Heart right ventricle (tissue), 16 donors: Measurements from ENCODE around the gene PMEPA1. TPM values are rescaled to one million over a fixed set of nuclear protein-coding genes. Genes with fewer than 3 reads are reported as not detected.

Experiments used
- ATAC-seq, 8 donors: fragments of 200-7000 bp; cut with Tn5 transposase; one replicate each; pipeline ENCODE4 v1.9.1; 2020; ENCODE audit warnings: mild to moderate bottlenecking in 8 of 8, moderate library complexity in 8 of 8, moderate number of reproducible peaks in 1 of 8
- DNase-seq, 2 donors: peaks; one replicate each; pipeline ENCODE4 v3.0.0-alpha.2; 2020
- H3K27ac ChIP-seq, 10 donors: fragments of 200-600 bp; sonication (generic) in 2 of 10; one replicate each; pipeline versions ENCODE4 v1.5.0 to v1.8.0; 2020 to 2022; ENCODE audit warnings: mild to moderate bottlenecking in 3 of 10
- H3K27me3 ChIP-seq, 7 donors: fragments of 200-600 bp; one replicate each; pipeline ENCODE4 v1.8.0; 2021 to 2022; ENCODE audit warnings: mild to moderate bottlenecking in 2 of 7
- H3K36me3 ChIP-seq, 9 donors: fragments of 200-600 bp; sonication (generic) in 1 of 9; one replicate each; pipeline versions ENCODE4 v1.5.0 to v1.8.0; 2020 to 2022; ENCODE audit warnings: mild to moderate bottlenecking in 2 of 9
- H3K4me1 ChIP-seq, 9 donors: fragments of 200-600 bp; sonication (generic) in 1 of 9; one replicate each; pipeline versions ENCODE4 v1.5.0 to v1.8.0; 2020 to 2022; ENCODE audit warnings: mild to moderate bottlenecking in 4 of 9
- H3K4me3 ChIP-seq, 10 donors: fragments of 200-600 bp; sonication (generic) in 2 of 10; one replicate each; pipeline versions ENCODE4 v1.5.0 to v1.8.0; 2020 to 2022; ENCODE audit warnings: mild to moderate bottlenecking in 7 of 10, moderate library complexity in 2 of 10
- H3K9me3 ChIP-seq, 11 donors: fragments of 200-600 bp in 10 of 11; sonication (generic) in 2 of 11; one replicate each; pipeline versions ENCODE4 v1.5.0 to v1.8.0; 2013 to 2022; ENCODE audit warnings: mild to moderate bottlenecking in 2 of 11, control low read depth in 1 of 11, moderate library complexity in 1 of 11
- WGBS, 2 donors: extraction: QIAGEN DNeasy Blood & Tissue Kit; methylation state at CpG; one replicate each; pipeline ENCODE4 v1.1.7; 2013; ENCODE audit warnings: inconsistent platforms in 1 of 2; 5-methylcytosine and 5-hydroxymethylcytosine counted together
- intact Hi-C, 10 donors: fragments of 100-400 bp; cut with DNase I; formaldehyde crosslinking; loops; one replicate each; pipeline versions ENCODE4 v1.11.1 to v1.14.2; 2022
- polyA plus RNA-seq, 2 donors: library from polyadenylated mRNA; stranded (reverse); fragments of 200-250 nt; gene quantifications; one replicate each; pipeline ENCODE4 v1.2.3, GENCODE V29; 2013
- total RNA-seq, 10 donors: library from RNA; stranded (reverse); fragmentation: NEBNext Ultra II Directional in 3 of 10; extraction: Animal tissue kit (Norgen Biotek cat#: 25700) in 3 of 10; gene quantifications; one replicate each; pipeline versions ENCODE4 v1.2.1 to v1.2.4, GENCODE V29; 2021 to 2023
- TF ChIP-seq, protein P1 (sequence below), 9 donors: fragments of 200-600 bp; sonication (generic) in 2 of 9; IDR thresholded peaks; one replicate each; pipeline versions ENCODE4 v1.5.0 to v1.8.0; 2021 to 2022; ENCODE audit warnings: antibody characterized with exemption in 9 of 9, mild to moderate bottlenecking in 5 of 9, moderate library complexity in 1 of 9
- donor health status: Arrhythmogenic right ventricular cardiomyopathy.
- donor health status: ischemic (EF 13 %, LVEDD 7.1; RV severe dilation, severe dysfunction).
- donor health status: healthy with polysubstance abuse.
- donor health status: DM: no; HTN: yes; CAD: no.
- donor health status: DM: no; HTN: no; CAD: no.
- donor health status: ischemic (EF 25% LVEDD 6.9; RV normal size, moderate dysfunction).
- donor health status: ischemic (EF 25% LVEDD 5.7; RV mildly dilated, moderate dysfunction).
- donor health status: healthy.
- donor health status: DM: yes; HTN: yes; CAD: no.
- donor health status: Ischemic cardiomyopathy.
- donor health status: ischemic (EF 35%, LVEDD 5.7; RV mildly dilated, moderate dysfunction).
- donor health status: nonischemic (EF 11% LVEDD 7.7; RV severe dilation, severe dysfunction).
- donor health status: DM: yes; HTN: yes; CAD: no.
- donor health status: PGD.
- donor health status: ischemic (EF 29% LVEDD 5.4; RV normal size, mild dysfunction).
- donor health status: nonischemic (EF 23%, LVEDD 6.1; RV moderate dilation, normal function).

Gene PMEPA1
- total and polyA plus RNA-seq, 12 donors: 10.5 to 81.8 (median 30.4) TPM

DNA sequence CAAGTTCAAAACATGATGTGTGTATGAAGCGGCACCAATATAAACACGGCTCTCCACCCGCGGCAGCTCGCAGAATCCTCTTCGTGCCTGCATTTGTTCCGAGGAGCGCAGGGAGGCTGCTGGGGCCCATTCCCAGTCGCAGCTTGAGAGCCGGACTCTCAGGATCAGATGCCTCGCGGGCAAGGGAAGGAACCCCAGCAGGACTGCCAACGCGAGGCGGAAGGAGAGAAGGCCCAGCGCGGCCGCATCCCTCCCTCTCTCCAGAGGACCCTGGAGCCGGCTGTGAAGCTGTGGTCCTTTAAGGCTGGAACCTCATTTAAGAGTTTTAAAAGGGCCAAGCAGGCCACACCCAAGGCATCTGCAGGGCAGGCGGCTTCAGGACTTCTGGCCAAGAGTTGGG is 45.3 kb downstream of the PMEPA1 start:
- no peak for ATAC-seq
- no peak overlapping the region for H3K27ac ChIP-seq
- H3K4me1 ChIP-seq: peaks cover 0 to 33% (median 8%) of the 10 kb centered on the region in 9 donors
- DNase-seq: no peak
- 89 to 90% methylated on average over 20 of the region's 20 CpGs for WGBS, 2 donors
- no peak overlapping the region for H3K4me3 ChIP-seq
- intact Hi-C loops: no loop called here
- no peaks in the 10 kb centered on the region for H3K9me3 ChIP-seq
- peaks cover 0 to 7% (median 0%) of the 10 kb centered on the region in 9 donors for H3K36me3 ChIP-seq
- TF ChIP-seq, protein P1, sequence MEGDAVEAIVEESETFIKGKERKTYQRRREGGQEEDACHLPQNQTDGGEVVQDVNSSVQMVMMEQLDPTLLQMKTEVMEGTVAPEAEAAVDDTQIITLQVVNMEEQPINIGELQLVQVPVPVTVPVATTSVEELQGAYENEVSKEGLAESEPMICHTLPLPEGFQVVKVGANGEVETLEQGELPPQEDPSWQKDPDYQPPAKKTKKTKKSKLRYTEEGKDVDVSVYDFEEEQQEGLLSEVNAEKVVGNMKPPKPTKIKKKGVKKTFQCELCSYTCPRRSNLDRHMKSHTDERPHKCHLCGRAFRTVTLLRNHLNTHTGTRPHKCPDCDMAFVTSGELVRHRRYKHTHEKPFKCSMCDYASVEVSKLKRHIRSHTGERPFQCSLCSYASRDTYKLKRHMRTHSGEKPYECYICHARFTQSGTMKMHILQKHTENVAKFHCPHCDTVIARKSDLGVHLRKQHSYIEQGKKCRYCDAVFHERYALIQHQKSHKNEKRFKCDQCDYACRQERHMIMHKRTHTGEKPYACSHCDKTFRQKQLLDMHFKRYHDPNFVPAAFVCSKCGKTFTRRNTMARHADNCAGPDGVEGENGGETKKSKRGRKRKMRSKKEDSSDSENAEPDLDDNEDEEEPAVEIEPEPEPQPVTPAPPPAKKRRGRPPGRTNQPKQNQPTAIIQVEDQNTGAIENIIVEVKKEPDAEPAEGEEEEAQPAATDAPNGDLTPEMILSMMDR (IDR thresholded peaks at IDR 0.05): no peak
- no peaks in the 10 kb centered on the region for H3K27me3 ChIP-seq

GRCh38 chr20:57663681-57664451 is 45.9 kb downstream of the PMEPA1 start:
- Histone ChIP-seq H3K4me3 (no peak overlapping the region), H3K4me1 (peaks cover 0 to 33% (median 8%) of the 10 kb centered on the region in 9 donors), H3K27me3 (no peaks in the 10 kb centered on the region), H3K9me3 (no peaks in the 10 kb centered on the region), H3K27ac (no peak overlapping the region), H3K36me3 (peaks cover 0 to 13% (median 0%) of the 10 kb centered on the region in 9 donors)
- 93 to 97% methylated on average over 27 of the region's 27 CpGs for WGBS, 2 donors
- TF ChIP-seq, protein P1 (IDR thresholded peaks at IDR 0.05): no peak
- no peak for DNase-seq
- intact Hi-C loops: no loop called here
- no peak for ATAC-seq

- intact Hi-C loops: no loop called here
- Histone ChIP-seq H3K4me3 (no peak overlapping the region), H3K36me3 (peaks cover 0 to 19% (median 0%) of the 10 kb centered on the region in 9 donors), H3K27me3 (no peaks in the 10 kb centered on the region), H3K9me3 (no peaks in the 10 kb centered on the region), H3K27ac (no peak overlapping the region), H3K4me1 (peaks cover 0 to 33% (median 5%) of the 10 kb centered on the region in 9 donors)
- TF ChIP-seq, protein P1 (IDR thresholded peaks at IDR 0.05): no peak
- WGBS, 2 donors: 92 to 94% methylated on average over 9 of the region's 9 CpGs
- DNase-seq: no peak
- ATAC-seq: no peak
Measured at GRCh38 chr20:57663241-57663640, 46.6 kb downstream of the PMEPA1 start.

- intact Hi-C loops: no loop called here
- TF ChIP-seq, protein P1 (IDR thresholded peaks at IDR 0.05): no peak
- Histone ChIP-seq H3K4me3 (no peak overlapping the region), H3K4me1 (peaks cover 0 to 34% (median 4%) of the 10 kb centered on the region in 9 donors), H3K27me3 (no peaks in the 10 kb centered on the region), H3K27ac (no peak overlapping the region), H3K9me3 (no peaks in the 10 kb centered on the region), H3K36me3 (peaks cover 0 to 25% (median 0%) of the 10 kb centered on the region in 9 donors)
- DNase-seq (no peak), ATAC-seq (no peak)
- WGBS, 2 donors: 78 to 82% methylated on average over 21 of the region's 21 CpGs
Measured at GRCh38 chr20:57662456-57663240, 47.2 kb downstream of the PMEPA1 start.
